LNCAP (cell line): ENCODE data around the gene EID3.

Experiments
- CTCF ChIP-seq: fragments of 450-650 bp; IDR thresholded peaks from 2 replicates; pipeline ENCODE4 v1.5.1; 2017; ENCODE audit warnings: mild to moderate bottlenecking

The EID3 gene

DNA sequence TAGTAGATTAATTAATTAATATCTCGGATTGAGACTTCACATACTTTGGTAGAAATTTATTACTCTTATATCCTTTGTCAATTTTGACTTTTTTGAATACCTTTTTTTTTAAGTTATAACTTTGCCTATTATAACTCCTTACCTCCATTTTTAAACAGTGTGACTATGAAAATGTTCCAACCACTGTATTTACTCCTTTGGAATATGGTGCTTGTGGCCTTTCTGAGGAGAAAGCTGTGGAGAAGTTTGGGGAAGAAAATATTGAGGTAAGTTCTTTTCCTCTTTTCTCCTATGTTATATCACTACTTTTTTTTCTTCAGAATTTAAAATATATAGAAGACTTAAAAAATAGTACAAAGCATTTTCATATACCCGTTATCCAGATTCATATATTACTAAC lies 27.8 kb downstream of the EID3 start:
- no peak for TF ChIP-seq CTCF

DNA sequence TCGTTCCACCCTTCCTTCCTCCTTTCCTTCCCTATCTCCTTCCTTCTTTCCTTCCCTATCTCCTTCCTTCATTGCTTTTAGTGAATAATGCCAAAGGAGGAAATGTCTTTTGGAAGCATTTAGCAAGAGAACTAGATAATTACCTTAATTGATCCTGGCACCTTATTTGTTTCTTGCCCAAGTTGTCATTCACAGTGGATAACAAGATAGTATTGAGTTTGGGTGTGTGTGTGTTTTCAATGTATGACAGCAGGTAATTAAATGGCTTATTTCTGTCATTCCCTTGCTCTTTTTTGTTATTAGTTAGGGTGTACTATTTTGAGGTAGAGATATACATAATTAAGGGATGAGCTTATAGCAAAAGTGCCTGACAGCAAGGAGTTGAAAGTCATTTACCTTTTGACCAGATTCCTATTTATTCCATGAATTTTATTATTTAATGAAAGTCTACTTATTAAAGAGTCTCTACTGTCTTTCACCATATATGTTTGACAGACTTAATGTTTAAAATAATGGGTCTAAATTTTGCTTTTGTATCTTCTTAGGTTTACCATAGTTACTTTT lies 30.2 kb downstream of the EID3 start:
- TF ChIP-seq CTCF, result no peak

DNA sequence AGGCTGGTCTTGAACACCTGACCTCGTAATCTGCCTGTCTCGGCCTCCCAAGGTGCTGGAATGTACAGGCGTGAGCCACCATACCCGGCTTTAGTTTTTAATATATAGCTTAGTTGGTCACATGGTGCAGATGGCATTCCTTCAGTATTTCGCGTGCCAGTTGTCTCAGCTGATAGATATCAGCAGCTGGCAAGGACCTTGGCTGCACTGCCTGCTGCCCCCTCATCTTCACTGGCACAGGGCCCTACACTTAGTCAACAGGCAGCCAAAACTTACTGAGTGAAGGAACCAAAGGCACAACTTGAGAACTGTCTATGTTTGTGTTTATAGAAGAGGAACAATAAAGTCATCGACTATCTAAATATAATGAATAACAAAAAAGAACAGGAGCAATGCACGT lies 31.0 kb downstream of the EID3 start:
- no peak for TF ChIP-seq CTCF

GRCh38 chr12:104336115-104336514 lies 32.6 kb downstream of the EID3 start:
- no peak for TF ChIP-seq CTCF

GRCh38 chr12:104337030-104337558 lies 33.6 kb downstream of the EID3 start:
- no peak for TF ChIP-seq CTCF

GRCh38 chr12:104339663-104340062 lies 36.1 kb downstream of the EID3 start:
- TF ChIP-seq CTCF, result no peak; the same call in 1 of the 2 replicates

DNA sequence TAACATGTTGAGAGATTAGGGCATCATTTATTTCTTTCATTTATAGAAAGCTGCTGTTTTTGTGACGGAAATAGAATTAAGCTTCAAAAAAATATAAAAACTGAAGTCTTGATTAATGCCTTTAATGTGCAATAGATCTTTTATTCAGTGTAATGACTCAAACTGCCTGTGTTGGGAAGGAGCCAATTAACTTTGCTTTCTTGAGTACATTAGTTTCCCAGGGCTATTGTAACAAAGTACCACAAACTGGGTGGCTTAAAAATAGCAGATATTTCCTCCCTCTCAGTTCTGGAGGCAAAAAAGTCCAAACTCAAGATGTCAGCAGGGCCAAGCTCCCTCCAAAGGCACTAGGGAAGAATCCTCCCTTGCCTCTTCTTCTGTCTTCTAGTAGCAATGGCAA lies 36.6 kb downstream of the EID3 start:
- no peak for TF ChIP-seq CTCF
